GM03348 (cell line): ENCODE data around the gene FAM163A.
"Not testable (repeated sequence)": the region's sequence is repeated elsewhere in the genome, so short reads cannot be mapped to it uniquely, and the experiment has no call there.

Source experiments
- DNase-seq: peaks from one replicate; pipeline ENCODE4 v3.0.0; 2012; ENCODE audit warnings: low spot score

FAM163A gene

GRCh38 chr1:179742717-179743678, at the start of gene FAM163A:
FAM163A (plus strand) TSS chr1:179743291; CDS start chr1:179813098, 69,807 bp downstream.
- DNase-seq: peak; percentile 13

GRCh38 chr1:179694530-179694929, 48.6 kb upstream of the FAM163A start:
- not testable (repeated sequence) for DNase-seq

GRCh38 chr1:179702946-179703539, 40.0 kb upstream of the FAM163A start:
- DNase-seq: no peak

GRCh38 chr1:179706339-179706941, 36.7 kb upstream of the FAM163A start:
- DNase-seq: peak; percentile 67

- no peak for DNase-seq
These were observed 35.7 kb upstream of the FAM163A start for GRCh38 chr1:179707406-179707805.

GRCh38 chr1:179708434-179709195, 34.5 kb upstream of the FAM163A start:
- no peak for DNase-seq

- DNase-seq: no peak
These were observed 33.2 kb upstream of the FAM163A start for GRCh38 chr1:179709841-179710329.

- DNase-seq: no peak
These were observed 28.9 kb upstream of the FAM163A start for GRCh38 chr1:179714159-179714558.

GRCh38 chr1:179714623-179715022, 28.5 kb upstream of the FAM163A start:
- no peak for DNase-seq

GRCh38 chr1:179719272-179719671, 23.8 kb upstream of the FAM163A start:
- DNase-seq: no peak

GRCh38 chr1:179728271-179728670, 14.8 kb upstream of the FAM163A start:
- no peak for DNase-seq

- DNase-seq: no peak
These were observed 13.2 kb upstream of the FAM163A start for GRCh38 chr1:179729881-179730280.

GRCh38 chr1:179731643-179732042, 11.4 kb upstream of the FAM163A start:
- no peak for DNase-seq

- no peak for DNase-seq
These were observed 800 bp upstream of the FAM163A start for GRCh38 chr1:179742291-179742690.

GRCh38 chr1:179743679-179744400, 749 bp downstream of the FAM163A start:
- peak; percentile 14 for DNase-seq

- no peak for DNase-seq
These were observed 1.5 kb downstream of the FAM163A start for GRCh38 chr1:179744401-179745130.

- DNase-seq: no peak
These were observed 2.1 kb downstream of the FAM163A start for GRCh38 chr1:179745131-179745611.

GRCh38 chr1:179745743-179746142, 2.7 kb downstream of the FAM163A start:
- DNase-seq: no peak

GRCh38 chr1:179747611-179748010, 4.5 kb downstream of the FAM163A start:
- DNase-seq: no peak

- no peak for DNase-seq
These were observed 5.7 kb downstream of the FAM163A start for GRCh38 chr1:179748772-179749171.
